DMS 273 treated with DMSO at 0.1 percent for 48 hours (cell line): ENCODE measurements around the gene RTF2.
"Not testable (repeated sequence)": the region's sequence is repeated elsewhere in the genome, so short reads cannot be mapped to it uniquely, and the experiment has no call there.

Experiments used
- DNase-seq: peaks from one replicate; lab custom pipeline; 2025; lab: John Stamatoyannopoulos, UW

RTF2 gene

DNA sequence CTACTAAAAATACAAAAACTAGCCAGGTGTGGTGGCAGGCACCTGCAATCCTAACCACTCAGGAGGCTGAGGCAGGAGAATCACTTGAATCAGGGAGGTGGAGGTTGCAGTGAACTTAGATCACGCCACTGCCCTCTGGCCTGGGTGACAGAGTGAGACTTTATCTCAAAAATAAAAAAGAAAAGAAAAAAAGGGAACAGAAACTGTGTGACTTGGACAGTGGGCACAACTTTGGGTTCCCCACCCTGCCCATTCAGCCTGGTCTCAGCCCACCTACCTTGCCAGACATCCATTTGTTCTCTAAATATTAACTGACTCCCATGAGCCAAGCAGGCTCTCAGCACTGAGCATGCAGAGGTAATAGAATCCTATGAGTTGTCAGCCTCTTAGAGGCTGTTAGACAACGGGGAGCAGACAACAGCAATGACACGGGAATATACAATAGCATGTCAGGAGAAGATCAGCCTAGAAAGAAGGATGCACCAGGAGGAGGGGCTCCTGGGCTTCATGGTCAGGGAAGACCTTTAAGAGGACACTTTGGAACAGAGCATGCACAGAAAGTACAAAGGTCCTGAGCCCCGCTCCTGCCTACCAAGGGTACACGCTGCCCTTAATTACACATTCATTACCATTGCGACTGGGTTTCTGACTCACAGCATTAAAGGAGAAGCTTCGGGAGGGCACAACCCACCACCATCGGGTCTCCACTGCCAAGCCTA lies 84.6 kb downstream of the RTF2 start:
- no peak for DNase-seq

DNA sequence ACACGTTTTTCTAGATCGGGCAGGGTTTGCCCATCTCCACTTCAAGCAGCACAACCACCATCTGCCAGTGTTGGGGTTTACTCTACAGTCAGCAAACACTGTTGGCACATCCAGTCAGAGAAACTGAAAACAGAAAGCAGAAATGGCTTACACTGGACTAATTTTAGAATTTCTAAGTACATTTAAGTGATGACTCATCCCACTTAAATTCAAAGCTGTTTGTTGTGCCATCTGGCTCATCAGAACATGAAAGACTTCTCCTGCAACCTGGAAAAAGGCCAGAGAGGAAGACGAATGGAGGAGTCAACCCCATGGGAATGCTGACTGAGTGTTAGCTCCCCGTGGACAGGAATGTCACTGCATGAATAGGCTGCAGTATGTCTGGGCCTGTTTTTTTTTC lies 86.4 kb downstream of the RTF2 start:
- peak; percentile 99 for DNase-seq

DNA sequence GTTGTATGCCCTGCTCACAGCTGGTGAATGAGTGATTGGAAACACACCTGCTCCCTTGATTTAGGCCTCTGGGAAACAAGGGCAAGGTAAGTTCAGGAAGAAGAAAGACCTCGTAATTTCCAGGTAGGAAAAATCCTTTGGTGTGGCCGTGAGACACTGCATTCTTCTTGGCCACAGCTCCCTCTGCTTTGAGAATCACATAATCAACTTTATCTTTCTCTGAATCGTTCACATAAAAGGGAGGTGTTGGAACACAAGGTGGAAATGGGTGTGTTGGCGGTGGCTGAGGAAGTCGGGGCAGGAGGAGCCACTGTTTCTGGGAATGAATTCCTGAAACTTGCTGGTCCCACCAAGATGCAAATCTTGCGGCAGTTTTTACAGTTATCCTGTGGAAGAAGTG lies 90.5 kb downstream of the RTF2 start:
- DNase-seq, result no peak

DNA sequence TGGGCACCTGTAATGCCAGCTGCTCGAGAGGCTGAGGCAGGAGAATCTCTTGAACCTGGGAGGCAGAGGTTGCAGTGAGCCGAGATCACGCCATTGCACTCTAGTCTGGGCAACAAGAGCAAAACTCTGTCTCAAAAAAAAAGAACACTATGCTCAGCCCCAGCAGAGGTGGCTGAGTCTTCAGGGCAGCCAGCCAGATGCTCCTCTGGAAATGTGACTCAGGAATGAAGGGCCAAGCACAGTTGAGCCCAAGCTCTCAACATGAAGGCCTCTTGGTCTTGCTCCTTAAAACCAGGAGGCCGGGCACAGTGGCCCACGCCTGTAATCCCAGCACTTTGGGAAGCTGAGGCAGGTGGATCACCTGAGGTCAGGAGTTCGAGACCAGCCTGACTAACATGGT lies 96.1 kb downstream of the RTF2 start:
- DNase-seq, result not testable (repeated sequence)

DNA sequence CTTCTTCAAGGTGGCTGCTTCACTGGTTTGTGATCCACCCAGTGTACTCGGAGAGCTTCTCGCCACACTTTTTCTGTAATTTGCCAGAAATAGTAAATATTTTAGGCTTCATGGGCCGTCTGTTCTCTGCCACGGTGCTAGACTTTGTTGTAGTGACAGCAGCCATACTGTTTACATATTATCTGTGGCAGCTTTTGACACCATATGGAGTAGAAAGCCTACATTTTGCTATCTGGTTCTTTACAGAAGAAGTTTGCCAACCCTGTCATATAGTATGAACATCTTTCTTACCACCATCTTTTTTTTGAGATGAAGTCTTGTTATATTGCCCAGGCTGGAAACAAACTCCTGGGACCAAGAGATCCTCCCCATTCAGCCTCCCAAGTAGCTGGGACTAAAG lies 97.1 kb downstream of the RTF2 start:
- no peak for DNase-seq

DNA sequence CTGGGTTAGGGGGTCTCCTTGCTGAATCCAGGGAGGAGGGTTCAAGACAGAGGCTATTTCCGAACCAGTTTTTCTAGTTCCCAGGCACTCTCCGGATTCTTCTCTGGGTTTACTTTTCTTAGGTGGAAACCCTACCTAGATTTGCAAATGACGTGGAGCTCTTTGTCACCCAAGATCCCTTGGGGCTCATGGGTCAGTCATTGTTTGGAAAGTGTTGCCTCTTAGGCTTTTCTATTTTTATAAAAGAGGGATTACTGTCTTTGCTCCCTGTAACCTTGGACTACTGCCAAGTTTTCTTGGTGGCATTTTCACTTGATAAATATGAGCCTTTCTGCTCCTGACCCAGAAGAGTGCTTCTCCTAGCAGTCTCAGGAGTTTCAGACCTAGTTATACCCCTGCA lies 98.2 kb downstream of the RTF2 start:
- DNase-seq, result peak; percentile 4
